GM12878 (cell line): ENCODE data around the gene TBATA. TPM values are rescaled to one million over a fixed set of nuclear protein-coding genes. Genes with fewer than 3 reads are reported as not detected.

Source experiments
- ATAC-seq: fragments of 200-7000 bp; cut with Tn5 transposase; 3 replicates; pipeline ENCODE4 v1.9.1; 2020; ENCODE audit warnings: mild to moderate bottlenecking, moderate library complexity
- BruUV-seq: library from RNA; stranded (reverse); fragments of 400-500 nt; replicated peaks from 2 replicates; lab custom pipeline; 2021; lab: Mats Ljungman, UMichigan
- CTCF ChIA-PET: fragments of 300-600 bp; sonication (Branson Sonifier 250); formaldehyde crosslinking; extraction: SDS; loops from one replicate; lab custom pipeline; 2021; ENCODE audit warnings: inconsistent platforms; lab: Yijun Ruan, JAX
- POLR2A ChIA-PET: fragments of 350-600 bp; formaldehyde crosslinking; extraction: SDS; loops from one replicate; lab custom pipeline; 2021; ENCODE audit warnings: inconsistent platforms; lab: Charles Lee
- RAD21 ChIA-PET: fragments of 300-600 bp; sonication (Branson Sonifier 250); formaldehyde crosslinking; loops from one replicate; lab custom pipeline; 2023; ENCODE audit warnings: antibody characterized with exemption; ENCODE audit not compliant: unreplicated experiment; lab: Charles Lee
- SMC1A ChIA-PET: fragments of 300-600 bp; sonication (Branson Sonifier 250); formaldehyde crosslinking; loops from one replicate; lab custom pipeline; 2023; ENCODE audit not compliant: unreplicated experiment, uncharacterized antibody; lab: Charles Lee
- DNase-seq: peaks from one replicate; pipeline ENCODE4 v3.0.0-alpha.2; 2011; ENCODE audit warnings: low read depth, low spot score
- FAIRE-seq: peaks from 3 replicates; lab custom pipeline; 2011; peaks lifted over from hg19 to GRCh38; lab: Jason Lieb, UNC
- H2AFZ ChIP-seq: 2 replicates; pipeline ENCODE4 v1.6.0; 2011; ENCODE audit warnings: low read depth, low read length, control low read depth; ENCODE audit not compliant: control insufficient read depth
- H3K27ac ChIP-seq: 2 replicates; pipeline ENCODE4 v1.5.1; 2011; ENCODE audit warnings: control low read depth; ENCODE audit not compliant: control insufficient read depth, insufficient read depth
- H3K27me3 ChIP-seq, 2 experiments: replicated peaks in 1 of 2; 2 replicates each; pipeline versions ENCODE4 v1.6.0 to v1.6.1; 2011; ENCODE audit warnings: low read length in 1 of 2; ENCODE audit not compliant: control insufficient read depth in 2 of 2, insufficient read depth in 2 of 2
- H3K36me3 ChIP-seq, 2 experiments: 2 replicates each; pipeline ENCODE4 v1.5.1; 2011; ENCODE audit warnings: low read length in 1 of 2; ENCODE audit not compliant: control insufficient read depth in 2 of 2, insufficient read depth in 2 of 2
- H3K4me1 ChIP-seq: 2 replicates; pipeline ENCODE4 v1.6.1; 2011; ENCODE audit warnings: mild to moderate bottlenecking, low read length, moderate library complexity, mixed read lengths; ENCODE audit not compliant: control insufficient read depth, insufficient read depth
- H3K4me2 ChIP-seq: 2 replicates; pipeline ENCODE4 v1.6.0; 2011; ENCODE audit warnings: control low read depth; ENCODE audit not compliant: control insufficient read depth, insufficient read depth
- H3K4me3 ChIP-seq: fragments of 200-600 bp; sonication (generic); 2 replicates; pipeline ENCODE4 v1.5.1; 2016
- H3K79me2 ChIP-seq: 2 replicates; pipeline ENCODE4 v1.6.0; 2011; ENCODE audit warnings: low read length; ENCODE audit not compliant: control insufficient read depth, insufficient read depth
- H3K9ac ChIP-seq: 2 replicates; pipeline ENCODE4 v1.8.0; 2011; ENCODE audit warnings: low read length, control low read depth, mixed read lengths; ENCODE audit not compliant: control insufficient read depth, insufficient read depth
- H3K9me3 ChIP-seq: replicated peaks from 3 replicates; pipeline ENCODE4 v1.5.1; 2011; ENCODE audit warnings: mild to moderate bottlenecking, low read length; ENCODE audit not compliant: control insufficient read depth, insufficient read depth
- H4K20me1 ChIP-seq: 2 replicates; pipeline ENCODE4 v1.6.0; 2011; ENCODE audit not compliant: control insufficient read depth, insufficient read depth
- CHD1 ChIP-seq: IDR thresholded peaks from 2 replicates; pipeline ENCODE4 v1.6.1; 2012; ENCODE audit warnings: low read depth, low read length, improper control_type of control experiment
- EED ChIP-seq: sonication (generic); IDR thresholded peaks from 2 replicates; pipeline ENCODE4 v1.6.1; 2016; ENCODE audit warnings: antibody characterized with exemption, low read depth
- HDAC2 ChIP-seq: fragments of 200-600 bp; sonication (generic); IDR thresholded peaks from 2 replicates; pipeline ENCODE4 v1.6.1; 2017
- IRF3 ChIP-seq: fragments of 450-650 bp; IDR thresholded peaks from 2 replicates; pipeline ENCODE4 v1.6.1; 2014; ENCODE audit warnings: mild to moderate bottlenecking
- KAT2A ChIP-seq: conservative IDR thresholded peaks from 2 replicates; pipeline ENCODE4 v1.6.1; 2011; ENCODE audit warnings: low read depth, low read length; ENCODE audit not compliant: control insufficient read depth
- RELA ChIP-seq: fragments of 450-650 bp; IDR thresholded peaks from 2 replicates; pipeline ENCODE4 v1.8.0; 2014; ENCODE audit warnings: borderline replicate concordance; ENCODE audit not compliant: partially characterized antibody
- TCF7 ChIP-seq: IDR thresholded peaks from 2 replicates; pipeline ENCODE4 v1.6.1; 2014; ENCODE audit warnings: antibody characterized with exemption, borderline replicate concordance
- ZNF384 ChIP-seq: IDR thresholded peaks from 2 replicates; pipeline ENCODE4 v1.6.1; 2012; ENCODE audit warnings: low read depth, mild to moderate bottlenecking, low read length, improper control_type of control experiment, borderline replicate concordance
- ZNF687 ChIP-seq: fragments of 450-650 bp; IDR thresholded peaks from 2 replicates; pipeline ENCODE4 v1.6.1; 2017; ENCODE audit warnings: mild to moderate bottlenecking, moderate library complexity
- WGBS: methylation state at CpG from one replicate; pipeline ENCODE4 v1.1.6; 2016; ENCODE audit warnings: low lambda C conversion rate; ENCODE audit not compliant: insufficient replicate concordance, insufficient coverage; ENCODE audit errors: missing lambda C conversion rate; 5-methylcytosine and 5-hydroxymethylcytosine counted together
- in situ Hi-C: fragments of 300-500 bp; cut with MboI; formaldehyde crosslinking; loops from 9 replicates; pipeline ENCODE4 v1.14.3; 2018; ENCODE audit warnings: mixed read lengths
- intact Hi-C: fragments of 100-400 bp; cut with micrococcal nuclease; formaldehyde crosslinking; loops from one replicate; pipeline ENCODE4 v1.14.2; 2022; ENCODE audit not compliant: unreplicated experiment
- polyA plus RNA-seq, 11 experiments: library from polyadenylated mRNA; depleted of rRNA in 4 of 11; unstranded in 6 of 11; stranded (reverse) in 5 of 11; fragments of >200 nt; fragmentation: Nextera tagmentation in 4 of 11; fragmentation: Illumina TruSeq in 1 of 11; extraction: Ambion mirVana in 4 of 11; extraction: Trizol in 1 of 11; gene quantifications; 1 replicate in 1 of 11; 2 replicates in 10 of 11; pipeline versions ENCODE4 v1.2.1 to v1.2.3, GENCODE V29; 2011 to 2016; ENCODE audit warnings: inconsistent platforms in 2 of 11, missing spikeins in 2 of 11, low read depth in 1 of 11
- total RNA-seq, 4 experiments: library from RNA; depleted of rRNA in 3 of 4; stranded (reverse); fragments of >200 nt in 3 of 4; fragmentation: Illumina TruSeq in 1 of 4; extraction: Trizol in 1 of 4; gene quantifications; 2 replicates each; pipeline versions ENCODE4 v1.2.1 to v1.2.3, GENCODE V29; 2013 to 2021
- TF ChIP-seq, protein P1 (sequence below): fragments of 450-650 bp; IDR thresholded peaks from 2 replicates; pipeline ENCODE4 v1.6.1; 2017; ENCODE audit warnings: mild to moderate bottlenecking, moderate library complexity
- TF ChIP-seq, protein P2 (sequence below): fragments of 450-650 bp; IDR thresholded peaks from 2 replicates; pipeline ENCODE4 v1.6.1; 2017; ENCODE audit warnings: low read depth, mild to moderate bottlenecking, moderate library complexity

The TBATA gene
- total and polyA plus RNA-seq, 10 of the 15 experiments (the other 5 are each of a cell fraction or from before 2014, with no cell fraction given) = not detected

GRCh38 chr10:70770001-70770400 is 15.2 kb downstream of the TBATA start:
- peaks cover 2% of the 10 kb centered on the region; the same call in 1 of the 3 replicates for H3K9me3 ChIP-seq
- H3K27me3 ChIP-seq = no peaks in the 10 kb centered on the region; a peak in 1 of 4 replicates
- BruUV-seq = no TSS peak
- no peaks in the 10 kb centered on the region for H3K4me1 ChIP-seq
- in situ Hi-C loops (no loop called here), intact Hi-C loops (no loop called here)
- no peak overlapping the region for H3K4me2 ChIP-seq
- H3K9ac ChIP-seq = no peak overlapping the region
- no peak overlapping the region for H2AFZ ChIP-seq
- CTCF ChIA-PET = no interaction called here
- SMC1A ChIA-PET = interaction anchor here (1.1 kb wide), 1 partner anchor 15 kb away, joined by 3 read pairs; no protein-coding TSS in a partner anchor
- FAIRE-seq (no peak), ATAC-seq (no peak), DNase-seq (no peak)
- no peak overlapping the region for H3K4me3 ChIP-seq
- H3K36me3 ChIP-seq = no peaks in the 10 kb centered on the region
- H4K20me1 ChIP-seq = no peaks in the 10 kb centered on the region
- no peaks in the 10 kb centered on the region for H3K79me2 ChIP-seq
- 44% methylated on average over 2 of the region's 2 CpGs for WGBS
- no peak overlapping the region for H3K27ac ChIP-seq
- POLR2A ChIA-PET = no interaction called here
- RAD21 ChIA-PET = no interaction called here
- TF ChIP-seq KAT2A (no peak), ZNF687 (no peak), CHD1 (no peak), IRF3 (no peak), RELA (no peak), ZNF384 (no peak), EED (no peak), TCF7 (no peak), HDAC2 (no peak)
- TF ChIP-seq, protein P1, sequence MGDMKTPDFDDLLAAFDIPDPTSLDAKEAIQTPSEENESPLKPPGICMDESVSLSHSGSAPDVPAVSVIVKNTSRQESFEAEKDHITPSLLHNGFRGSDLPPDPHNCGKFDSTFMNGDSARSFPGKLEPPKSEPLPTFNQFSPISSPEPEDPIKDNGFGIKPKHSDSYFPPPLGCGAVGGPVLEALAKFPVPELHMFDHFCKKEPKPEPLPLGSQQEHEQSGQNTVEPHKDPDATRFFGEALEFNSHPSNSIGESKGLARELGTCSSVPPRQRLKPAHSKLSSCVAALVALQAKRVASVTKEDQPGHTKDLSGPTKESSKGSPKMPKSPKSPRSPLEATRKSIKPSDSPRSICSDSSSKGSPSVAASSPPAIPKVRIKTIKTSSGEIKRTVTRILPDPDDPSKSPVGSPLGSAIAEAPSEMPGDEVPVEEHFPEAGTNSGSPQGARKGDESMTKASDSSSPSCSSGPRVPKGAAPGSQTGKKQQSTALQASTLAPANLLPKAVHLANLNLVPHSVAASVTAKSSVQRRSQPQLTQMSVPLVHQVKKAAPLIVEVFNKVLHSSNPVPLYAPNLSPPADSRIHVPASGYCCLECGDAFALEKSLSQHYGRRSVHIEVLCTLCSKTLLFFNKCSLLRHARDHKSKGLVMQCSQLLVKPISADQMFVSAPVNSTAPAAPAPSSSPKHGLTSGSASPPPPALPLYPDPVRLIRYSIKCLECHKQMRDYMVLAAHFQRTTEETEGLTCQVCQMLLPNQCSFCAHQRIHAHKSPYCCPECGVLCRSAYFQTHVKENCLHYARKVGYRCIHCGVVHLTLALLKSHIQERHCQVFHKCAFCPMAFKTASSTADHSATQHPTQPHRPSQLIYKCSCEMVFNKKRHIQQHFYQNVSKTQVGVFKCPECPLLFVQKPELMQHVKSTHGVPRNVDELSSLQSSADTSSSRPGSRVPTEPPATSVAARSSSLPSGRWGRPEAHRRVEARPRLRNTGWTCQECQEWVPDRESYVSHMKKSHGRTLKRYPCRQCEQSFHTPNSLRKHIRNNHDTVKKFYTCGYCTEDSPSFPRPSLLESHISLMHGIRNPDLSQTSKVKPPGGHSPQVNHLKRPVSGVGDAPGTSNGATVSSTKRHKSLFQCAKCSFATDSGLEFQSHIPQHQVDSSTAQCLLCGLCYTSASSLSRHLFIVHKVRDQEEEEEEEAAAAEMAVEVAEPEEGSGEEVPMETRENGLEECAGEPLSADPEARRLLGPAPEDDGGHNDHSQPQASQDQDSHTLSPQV = no peak
- TF ChIP-seq, protein P2, sequence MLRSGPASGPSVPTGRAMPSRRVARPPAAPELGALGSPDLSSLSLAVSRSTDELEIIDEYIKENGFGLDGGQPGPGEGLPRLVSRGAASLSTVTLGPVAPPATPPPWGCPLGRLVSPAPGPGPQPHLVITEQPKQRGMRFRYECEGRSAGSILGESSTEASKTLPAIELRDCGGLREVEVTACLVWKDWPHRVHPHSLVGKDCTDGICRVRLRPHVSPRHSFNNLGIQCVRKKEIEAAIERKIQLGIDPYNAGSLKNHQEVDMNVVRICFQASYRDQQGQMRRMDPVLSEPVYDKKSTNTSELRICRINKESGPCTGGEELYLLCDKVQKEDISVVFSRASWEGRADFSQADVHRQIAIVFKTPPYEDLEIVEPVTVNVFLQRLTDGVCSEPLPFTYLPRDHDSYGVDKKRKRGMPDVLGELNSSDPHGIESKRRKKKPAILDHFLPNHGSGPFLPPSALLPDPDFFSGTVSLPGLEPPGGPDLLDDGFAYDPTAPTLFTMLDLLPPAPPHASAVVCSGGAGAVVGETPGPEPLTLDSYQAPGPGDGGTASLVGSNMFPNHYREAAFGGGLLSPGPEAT = no peak
